Uterus (tissue), 4 donors: ENCODE results near the gene ZBTB44. TPM values are rescaled to one million over a fixed set of nuclear protein-coding genes. Genes with fewer than 3 reads are reported as not detected.
"Not testable (repeated sequence)": the region's sequence is repeated elsewhere in the genome, so short reads cannot be mapped to it uniquely, and the experiment has no call there.

ENCODE experiments used
- DNase-seq, 2 donors: peaks; one replicate each; pipeline ENCODE4 v3.0.0-alpha.2; 2019 to 2020
- H3K27ac ChIP-seq, 2 donors: fragments of 200-600 bp; sonication (generic); 1 replicate in 1 of 2; 2 replicates in 1 of 2; pipeline ENCODE4 v1.5.1; 2016 to 2018
- H3K27me3 ChIP-seq, 2 donors: fragments of 200-600 bp; sonication (generic); one replicate each; pipeline ENCODE4 v1.5.1; 2018 to 2019; ENCODE audit warnings: control low read depth in 1 of 2
- H3K36me3 ChIP-seq, 2 donors: fragments of 200-600 bp; sonication (generic); one replicate each; pipeline ENCODE4 v1.5.1; 2019; ENCODE audit warnings: control low read depth in 1 of 2
- H3K4me1 ChIP-seq, 2 donors: fragments of 200-600 bp; sonication (generic); one replicate each; pipeline ENCODE4 v1.5.1; 2018 to 2019; ENCODE audit warnings: control low read depth in 1 of 2
- H3K4me3 ChIP-seq, 2 donors: fragments of 200-600 bp; sonication (generic); 1 replicate in 1 of 2; 2 replicates in 1 of 2; pipeline ENCODE4 v1.5.1; 2018 to 2019; ENCODE audit warnings: mild to moderate bottlenecking in 1 of 2
- H3K9me3 ChIP-seq, 2 donors: fragments of 200-600 bp; sonication (generic); one replicate each; pipeline ENCODE4 v1.5.1; 2019; ENCODE audit warnings: control low read depth in 1 of 2
- CTCF ChIP-seq, 4 experiments: fragments of 200-600 bp in 2 of 4; fragments of 450-650 bp in 2 of 4; sonication (generic) in 2 of 4; IDR thresholded peaks; one replicate each; pipeline ENCODE4 v1.5.1; 2016 to 2019; ENCODE audit warnings: antibody characterized with exemption in 4 of 4, mild to moderate bottlenecking in 2 of 4, moderate library complexity in 1 of 4
- POLR2A ChIP-seq, 2 donors: fragments of 450-650 bp; IDR thresholded peaks; one replicate each; pipeline ENCODE4 v1.6.1; 2016; ENCODE audit warnings: antibody characterized with exemption in 2 of 2, mild to moderate bottlenecking in 1 of 2, moderate library complexity in 1 of 2
- intact Hi-C: fragments of 100-400 bp; cut with DNase I; formaldehyde crosslinking; loops from one replicate; pipeline ENCODE4 v1.15.1; 2023; ENCODE audit warnings: low total_unique reads
- total RNA-seq, 4 donors: library from RNA; depleted of rRNA in 3 of 4; stranded (reverse); fragments of >200 nt in 3 of 4; gene quantifications; one replicate each; pipeline versions ENCODE4 v1.1.0 to v1.2.4, GENCODE V29; 2014 to 2023
- donor health status: DM: yes; HTN: yes; CAD: no.

The ZBTB44 gene
- total RNA-seq, 4 donors from 2014 or later = 57.4 to 126 (median 95.5) TPM

- H3K36me3 ChIP-seq = no peaks in the 10 kb centered on the region
- H3K9me3 ChIP-seq = no peaks in the 10 kb centered on the region
- DNase-seq = no peak
- TF ChIP-seq CTCF (IDR thresholded peaks at IDR 0.05) = no peak
- no peak for TF ChIP-seq POLR2A (IDR thresholded peaks at IDR 0.05)
- no peaks in the 10 kb centered on the region for H3K27me3 ChIP-seq
- no peak overlapping the region for H3K4me3 ChIP-seq
- intact Hi-C loops = no loop called here
- no peak overlapping the region for H3K27ac ChIP-seq
- H3K4me1 ChIP-seq = no peaks in the 10 kb centered on the region
Measured at GRCh38 chr11:130197386-130198035, 117.2 kb downstream of the ZBTB44 start.

- DNase-seq = no peak
- no peaks in the 10 kb centered on the region for H3K27me3 ChIP-seq
- intact Hi-C loops = no loop called here
- H3K4me3 ChIP-seq = no peak overlapping the region
- no peaks in the 10 kb centered on the region for H3K36me3 ChIP-seq
- H3K4me1 ChIP-seq = no peaks in the 10 kb centered on the region
- TF ChIP-seq POLR2A (IDR thresholded peaks at IDR 0.05) = no peak
- TF ChIP-seq CTCF (IDR thresholded peaks at IDR 0.05) = no peak
- no peak overlapping the region for H3K27ac ChIP-seq
- H3K9me3 ChIP-seq = no peaks in the 10 kb centered on the region
Measured at GRCh38 chr11:130194241-130195023, 120.3 kb downstream of the ZBTB44 start.

GRCh38 chr11:130193551-130193950 lies 121.2 kb downstream of the ZBTB44 start:
- H3K27ac ChIP-seq, DNase-seq, intact Hi-C loops: not testable (repeated sequence)

GRCh38 chr11:130192845-130193267 lies 121.9 kb downstream of the ZBTB44 start:
- intact Hi-C loops = no loop called here
- H3K4me3 ChIP-seq = no peak overlapping the region
- no peak overlapping the region for H3K27ac ChIP-seq
- H3K4me1 ChIP-seq = no peaks in the 10 kb centered on the region
- no peaks in the 10 kb centered on the region for H3K9me3 ChIP-seq
- TF ChIP-seq POLR2A (IDR thresholded peaks at IDR 0.05) (no peak), CTCF (IDR thresholded peaks at IDR 0.05) (no peak)
- no peak for DNase-seq
- H3K36me3 ChIP-seq = no peaks in the 10 kb centered on the region
- H3K27me3 ChIP-seq = no peaks in the 10 kb centered on the region

More at GRCh38 chr11:130193551-130193950, 121.2 kb downstream of the ZBTB44 start:
- H3K4me3 ChIP-seq, H3K36me3 ChIP-seq, H3K27me3 ChIP-seq, H3K4me1 ChIP-seq, H3K9me3 ChIP-seq: not testable (repeated sequence)

- TF ChIP-seq CTCF (IDR thresholded peaks at IDR 0.05) (no peak), POLR2A (IDR thresholded peaks at IDR 0.05) (no peak)
- Histone ChIP-seq H3K4me3 (no peak overlapping the region), H3K4me1 (no peaks in the 10 kb centered on the region), H3K9me3 (no peaks in the 10 kb centered on the region), H3K27me3 (no peaks in the 10 kb centered on the region), H3K36me3 (no peaks in the 10 kb centered on the region), H3K27ac (no peak overlapping the region)
- intact Hi-C loops = no loop called here
- no peak for DNase-seq
Measured at GRCh38 chr11:130191896-130192295, 122.8 kb downstream of the ZBTB44 start.
